ENCODE data around the gene TEC.

- TF ChIP-seq CTCF (IDR thresholded peaks at IDR 0.05) (no peak), POLR2A (IDR thresholded peaks at IDR 0.05) (no peak)
Observed at GRCh38 chr4:48147621-48148020, 122.0 kb downstream of the TEC start.

Measured in testis (tissue), 2 donors.